Measurements from ENCODE around the gene KCNH1. TPM values are rescaled to one million over a fixed set of nuclear protein-coding genes. Genes with fewer than 3 reads are reported as not detected.

KCNH1 gene
- total and polyA plus RNA-seq, 9 of the 15 experiments (the other 6 are each of a cell fraction or from before 2014, with no cell fraction given): not detected

- TF ChIP-seq POLR3A (IDR thresholded peaks at IDR 0.05; ENCODE audit: borderline replicate concordance, extremely low read depth, insufficient read depth, insufficient read length) (no peak), JUNB (CRISPR knock-in tag; conservative IDR thresholded peaks at IDR 0.05) (no peak), ZBTB49 (CRISPR knock-in tag; IDR thresholded peaks at IDR 0.05; ENCODE audit: borderline replicate concordance) (no peak)
Observed at GRCh38 chr1:210775289-210775688, 358.7 kb downstream of the KCNH1 start (continued).

DNA sequence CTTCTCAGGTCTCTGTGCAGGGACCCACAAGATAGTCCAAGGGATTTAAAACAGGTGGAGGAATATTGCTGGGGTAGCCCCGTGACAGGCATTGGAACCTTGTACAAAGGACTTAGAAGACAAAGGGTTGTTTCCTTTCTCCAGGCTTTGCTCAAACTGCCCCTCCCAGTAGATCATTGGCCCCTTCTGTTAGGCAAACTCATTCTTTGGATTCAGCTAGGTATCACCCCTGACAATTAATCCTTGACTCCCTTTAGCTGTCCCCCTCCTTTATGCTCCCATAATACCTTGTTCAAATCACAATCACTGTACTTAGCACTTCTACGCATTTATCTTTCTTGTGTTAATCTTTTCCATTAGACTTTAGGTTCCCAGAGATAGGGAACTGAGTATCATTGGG lies 360.5 kb downstream of the KCNH1 start:
- no peak overlapping the region for H3K4me2 ChIP-seq (ENCODE audit: insufficient read depth, low read length)
- ChIA-PET CTCF (ENCODE audit: low intra/inter-chr PET ratio) (no interaction called here), POLR2A (no interaction called here)
- no peak for DNase-seq (ENCODE audit: extremely low read depth in 1 of 4, low spot score in 3 of 4)
- H3K9me1 ChIP-seq (ENCODE audit: control insufficient read depth, insufficient read depth, low read length): no peaks in the 10 kb centered on the region
- no peak overlapping the region for H3K27ac ChIP-seq (ENCODE audit: extremely low read depth, low read depth, low read length)
- H2AFZ ChIP-seq (ENCODE audit: low read depth, low read length): no peak overlapping the region
- H3K79me2 ChIP-seq (ENCODE audit: control insufficient read depth, insufficient read depth, low read length): no peaks in the 10 kb centered on the region
- BruUV-seq (replicated peaks): no TSS peak
- in situ Hi-C loops (cut with MboI) (no loop called here), intact Hi-C loops (cut with micrococcal nuclease) (no loop called here)
- no peaks in the 10 kb centered on the region for H3K4me1 ChIP-seq (replicated peaks in 1 of 2; ENCODE audit: control insufficient read depth in 2 of 2, insufficient read depth in 2 of 2, low read length in 2 of 2)
- H3K36me3 ChIP-seq (ENCODE audit: control insufficient read depth, insufficient read depth, low read length): no peaks in the 10 kb centered on the region
- no peak for FAIRE-seq
- ATAC-seq: no peak
- H3K9ac ChIP-seq (ENCODE audit: insufficient read depth in 1 of 2, low read depth in 2 of 2, low read length in 2 of 2): no peak overlapping the region
- H3K9me3 ChIP-seq (replicated peaks; ENCODE audit: control insufficient read depth, insufficient read depth, low read depth, low read length): 0 out of 2 replicates have a peak, but pooled peaks cover 1% of the 10 kb centered on the region
- TF ChIP-seq ZNF232 (CRISPR knock-in tag; IDR thresholded peaks at IDR 0.05) (no peak), RFX7 (CRISPR knock-in tag; IDR thresholded peaks at IDR 0.05) (no peak), DMBX1 (CRISPR knock-in tag; IDR thresholded peaks at IDR 0.05; ENCODE audit: borderline replicate concordance) (no peak), CHCHD3 (CRISPR knock-in tag; IDR thresholded peaks at IDR 0.05) (no peak)
- TF ChIP-seq, protein P1, sequence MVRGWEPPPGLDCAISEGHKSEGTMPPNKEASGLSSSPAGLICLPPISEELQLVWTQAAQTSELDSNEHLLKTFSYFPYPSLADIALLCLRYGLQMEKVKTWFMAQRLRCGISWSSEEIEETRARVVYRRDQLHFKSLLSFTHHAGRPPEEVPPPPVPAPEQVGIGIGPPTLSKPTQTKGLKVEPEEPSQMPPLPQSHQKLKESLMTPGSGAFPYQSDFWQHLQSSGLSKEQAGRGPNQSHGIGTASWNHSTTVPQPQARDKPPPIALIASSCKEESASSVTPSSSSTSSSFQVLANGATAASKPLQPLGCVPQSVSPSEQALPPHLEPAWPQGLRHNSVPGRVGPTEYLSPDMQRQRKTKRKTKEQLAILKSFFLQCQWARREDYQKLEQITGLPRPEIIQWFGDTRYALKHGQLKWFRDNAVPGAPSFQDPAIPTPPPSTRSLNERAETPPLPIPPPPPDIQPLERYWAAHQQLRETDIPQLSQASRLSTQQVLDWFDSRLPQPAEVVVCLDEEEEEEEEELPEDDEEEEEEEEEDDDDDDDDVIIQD (CRISPR knock-in tag; IDR thresholded peaks at IDR 0.05): no peak
- H3K27me3 ChIP-seq (ENCODE audit: control insufficient read depth in 2 of 2, insufficient read depth in 2 of 2, low read length in 2 of 2): no peaks in the 10 kb centered on the region
- no peak overlapping the region for H3K4me3 ChIP-seq
- 4% methylated on average over 2 of the region's 2 CpGs for WGBS (ENCODE audit: insufficient coverage, low coverage, missing lambda C conversion rate)
- no peaks in the 10 kb centered on the region for H4K20me1 ChIP-seq (replicated peaks; ENCODE audit: control insufficient read depth, insufficient read depth, low read length)
